Fibroblast of villous mesenchyme (primary cell): ENCODE data around the gene MMP28. TPM values are rescaled to one million over a fixed set of nuclear protein-coding genes. Genes with fewer than 3 reads are reported as not detected.

ENCODE experiments used
- DNase-seq: peaks from one replicate; pipeline ENCODE4 v3.0.0-alpha.2; 2010; ENCODE audit warnings: low read depth
- H3K4me3 ChIP-seq: 2 replicates; pipeline ENCODE4 v1.5.1; 2011; ENCODE audit warnings: low read depth, mild to moderate bottlenecking, low read length
- total RNA-seq: library from RNA; depleted of rRNA; stranded (reverse); fragments of >200 nt; gene quantifications from 2 replicates; pipeline ENCODE4 v1.2.3, GENCODE V29; 2012
- TF ChIP-seq, protein P1 (sequence below): IDR thresholded peaks from 2 replicates; pipeline ENCODE4 v1.5.1; 2012; ENCODE audit warnings: low read depth, mild to moderate bottlenecking, low read length; ENCODE audit not compliant: insufficient read depth

MMP28 gene
- total RNA-seq, 1 donor = under 0.01 TPM

DNA sequence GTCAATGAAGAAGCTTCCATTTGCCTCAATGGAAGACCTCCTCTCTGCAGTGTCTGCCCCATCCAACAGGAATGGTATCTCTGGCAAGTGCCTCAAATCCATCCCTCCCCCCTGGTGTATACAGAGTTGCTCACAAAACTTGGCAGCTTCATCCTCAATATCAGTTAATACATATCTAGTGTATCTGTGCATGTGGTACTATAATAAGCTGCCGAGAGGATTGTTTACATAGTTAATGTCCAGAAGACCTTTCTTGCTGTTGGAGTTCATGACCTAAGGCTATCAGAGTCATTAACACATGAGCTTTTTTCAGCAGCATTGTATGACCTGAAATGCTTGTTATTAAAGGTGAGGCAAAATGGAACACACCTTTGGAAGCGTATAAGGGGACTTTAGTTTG, 78.0 kb downstream of the MMP28 start:
- peak; percentile 67 for DNase-seq
- TF ChIP-seq, protein P1, sequence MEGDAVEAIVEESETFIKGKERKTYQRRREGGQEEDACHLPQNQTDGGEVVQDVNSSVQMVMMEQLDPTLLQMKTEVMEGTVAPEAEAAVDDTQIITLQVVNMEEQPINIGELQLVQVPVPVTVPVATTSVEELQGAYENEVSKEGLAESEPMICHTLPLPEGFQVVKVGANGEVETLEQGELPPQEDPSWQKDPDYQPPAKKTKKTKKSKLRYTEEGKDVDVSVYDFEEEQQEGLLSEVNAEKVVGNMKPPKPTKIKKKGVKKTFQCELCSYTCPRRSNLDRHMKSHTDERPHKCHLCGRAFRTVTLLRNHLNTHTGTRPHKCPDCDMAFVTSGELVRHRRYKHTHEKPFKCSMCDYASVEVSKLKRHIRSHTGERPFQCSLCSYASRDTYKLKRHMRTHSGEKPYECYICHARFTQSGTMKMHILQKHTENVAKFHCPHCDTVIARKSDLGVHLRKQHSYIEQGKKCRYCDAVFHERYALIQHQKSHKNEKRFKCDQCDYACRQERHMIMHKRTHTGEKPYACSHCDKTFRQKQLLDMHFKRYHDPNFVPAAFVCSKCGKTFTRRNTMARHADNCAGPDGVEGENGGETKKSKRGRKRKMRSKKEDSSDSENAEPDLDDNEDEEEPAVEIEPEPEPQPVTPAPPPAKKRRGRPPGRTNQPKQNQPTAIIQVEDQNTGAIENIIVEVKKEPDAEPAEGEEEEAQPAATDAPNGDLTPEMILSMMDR = no peak
- no peak overlapping the region for H3K4me3 ChIP-seq

DNA sequence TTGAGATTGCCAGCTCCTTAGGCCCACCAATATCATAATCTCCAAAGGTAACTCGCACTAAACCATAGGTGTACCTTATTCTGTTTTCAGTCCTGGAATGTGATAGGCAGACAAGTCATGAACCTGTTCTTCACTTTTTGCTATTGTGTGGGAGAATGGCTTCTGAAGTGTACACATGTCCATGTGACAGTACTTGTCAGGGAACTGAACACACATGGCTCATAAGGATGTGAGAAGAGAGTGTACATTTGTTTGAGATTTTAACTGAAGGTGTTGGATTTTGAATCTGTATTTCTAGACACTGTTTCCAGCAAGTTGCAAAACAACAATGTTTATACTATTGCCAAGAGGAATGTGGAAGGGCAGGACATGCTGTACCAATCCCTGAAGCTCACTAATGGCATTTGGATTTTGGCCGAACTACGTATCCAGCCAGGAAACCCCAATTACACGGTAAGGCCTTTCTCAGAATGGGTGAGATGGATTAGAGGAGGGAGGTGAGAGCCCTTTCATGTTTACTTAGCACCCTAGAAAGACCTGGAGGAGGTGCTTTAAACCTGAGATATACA, 78.5 kb downstream of the MMP28 start:
- TF ChIP-seq, protein P1 = no peak
- peak; percentile 86 for DNase-seq
- H3K4me3 ChIP-seq = no peak overlapping the region

DNA sequence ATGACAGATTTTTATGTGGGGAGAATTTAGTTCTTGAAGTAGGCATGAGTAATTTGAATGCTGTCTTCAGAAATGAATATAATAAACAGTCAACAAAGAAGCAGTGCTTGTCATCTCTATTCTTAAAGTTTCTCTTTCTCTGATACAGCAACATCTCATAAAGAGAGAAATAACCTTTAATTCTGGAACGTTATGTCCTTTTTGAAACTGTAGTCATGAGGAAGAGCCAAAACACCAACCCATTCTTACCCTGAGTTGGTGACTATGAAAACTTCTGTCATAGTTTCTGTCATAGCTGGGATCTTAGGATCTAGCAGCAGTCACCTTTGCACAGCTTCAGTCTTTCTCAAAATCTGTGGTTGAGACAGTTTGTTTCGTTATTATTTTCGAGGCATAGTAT, 79.3 kb downstream of the MMP28 start:
- H3K4me3 ChIP-seq = no peak overlapping the region
- DNase-seq = no peak
- TF ChIP-seq, protein P1 = no peak

Other genes with a start within 250 kb of the MMP28 start
- gene SLFN14, start 234.8 kb downstream of the MMP28 start, total RNA-seq = not detected in 2 replicates
- gene PEX12, start 217.1 kb downstream of the MMP28 start, total RNA-seq = 6.4 and 7.3 TPM in 2 replicates
- gene AP2B1, start 208.3 kb downstream of the MMP28 start, total RNA-seq = 86.7 and 97.6 TPM in 2 replicates
- 6.4 and 12.1 TPM in 2 replicates for gene RASL10B, start 64.0 kb downstream of the MMP28 start, total RNA-seq
- gene GAS2L2, start 42.4 kb downstream of the MMP28 start, total RNA-seq = not detected in 2 replicates
- not detected in 2 replicates for gene C17orf50, start 34.8 kb downstream of the MMP28 start, total RNA-seq
- 47.1 and 55.4 TPM in 2 replicates for gene TAF15, start 13.8 kb upstream of the MMP28 start, total RNA-seq
- not detected in 2 replicates for gene HEATR9, start 73.2 kb upstream of the MMP28 start, total RNA-seq
- under 0.01 TPM in 1 of 2 replicates, not detected in the other for gene CCL5, start 84.7 kb upstream of the MMP28 start, total RNA-seq
- gene RDM1, start 135.1 kb upstream of the MMP28 start, total RNA-seq = 0.32 and 0.43 TPM in 2 replicates
- not detected in 2 replicates for gene LYZL6, start 148.1 kb upstream of the MMP28 start, total RNA-seq
- gene CCL16, start 185.9 kb upstream of the MMP28 start, total RNA-seq = not detected in 2 replicates
- gene CCL14, start 191.1 kb upstream of the MMP28 start, total RNA-seq = not detected in 2 replicates
- not detected in 2 replicates for gene CCL15, start 205.9 kb upstream of the MMP28 start, total RNA-seq
- not detected in 2 replicates for gene CCL23, start 222.3 kb upstream of the MMP28 start, total RNA-seq